Hematopoietic multipotent progenitor cell treated with erythropoietin and hydrocortisone succinate and interleukin-3 and kit ligand, for 4 days (in vitro differentiated cells): ENCODE data around the gene CCDC192.

Experiments
- DNase-seq: peaks from one replicate; pipeline ENCODE4 v3.0.0-alpha.2; 2015

Gene CCDC192

DNA sequence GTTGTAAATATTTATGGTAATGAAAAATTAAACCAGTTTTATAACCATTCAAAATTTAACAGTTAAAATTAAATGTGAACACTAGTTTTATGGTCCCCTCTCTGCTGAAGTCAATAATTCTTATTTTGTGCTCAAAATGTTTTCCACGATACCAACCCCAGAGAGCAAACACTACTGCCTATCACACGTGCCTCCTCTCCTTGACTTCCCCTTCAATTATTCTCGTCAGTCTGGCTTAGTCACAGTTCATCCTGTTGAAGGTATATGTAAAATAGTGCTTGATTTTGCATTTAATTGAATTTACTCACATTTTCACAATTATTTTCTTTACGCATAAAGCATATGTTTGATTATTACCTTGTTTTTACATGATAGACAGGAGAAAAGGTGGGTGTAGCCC lies 148.8 kb downstream of the CCDC192 start:
- no peak for DNase-seq

DNA sequence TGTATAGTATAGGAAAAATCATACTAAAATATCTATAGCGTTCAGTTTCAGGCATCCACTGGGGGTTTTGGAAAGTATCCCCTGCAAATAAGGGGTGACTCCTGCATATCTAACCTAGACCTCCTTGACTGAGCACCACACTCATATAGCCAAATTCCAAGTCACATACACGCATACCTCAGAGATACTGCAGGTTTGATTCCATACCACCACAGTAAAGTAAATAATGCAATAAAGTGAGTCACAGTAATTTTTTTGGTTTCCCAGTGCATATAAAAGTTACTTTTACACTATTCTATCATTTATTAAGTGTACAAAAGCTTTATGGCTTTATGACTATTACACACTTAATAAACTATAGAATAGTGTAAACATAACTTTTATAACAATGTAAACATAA lies 151.3 kb downstream of the CCDC192 start:
- DNase-seq = no peak

DNA sequence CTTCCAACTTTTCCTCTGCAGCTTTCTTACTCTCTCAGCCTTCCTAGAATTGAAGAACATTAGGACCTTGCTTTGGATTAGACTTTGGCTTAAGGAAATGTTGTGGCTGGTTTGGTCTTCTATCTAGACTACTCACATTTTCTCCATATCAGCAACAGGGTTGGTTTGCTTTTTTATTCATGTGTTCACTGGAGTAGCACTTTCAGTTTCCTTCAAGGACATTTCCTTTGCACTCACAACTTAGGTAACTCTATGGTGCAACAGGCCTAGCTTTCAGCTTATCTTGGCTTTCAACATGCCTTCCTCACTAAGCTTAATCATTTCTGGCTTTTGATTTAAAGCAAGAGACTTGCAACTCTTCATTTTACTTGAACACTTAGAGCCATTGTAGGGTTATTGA lies 153.1 kb downstream of the CCDC192 start:
- DNase-seq = peak; percentile 54

DNA sequence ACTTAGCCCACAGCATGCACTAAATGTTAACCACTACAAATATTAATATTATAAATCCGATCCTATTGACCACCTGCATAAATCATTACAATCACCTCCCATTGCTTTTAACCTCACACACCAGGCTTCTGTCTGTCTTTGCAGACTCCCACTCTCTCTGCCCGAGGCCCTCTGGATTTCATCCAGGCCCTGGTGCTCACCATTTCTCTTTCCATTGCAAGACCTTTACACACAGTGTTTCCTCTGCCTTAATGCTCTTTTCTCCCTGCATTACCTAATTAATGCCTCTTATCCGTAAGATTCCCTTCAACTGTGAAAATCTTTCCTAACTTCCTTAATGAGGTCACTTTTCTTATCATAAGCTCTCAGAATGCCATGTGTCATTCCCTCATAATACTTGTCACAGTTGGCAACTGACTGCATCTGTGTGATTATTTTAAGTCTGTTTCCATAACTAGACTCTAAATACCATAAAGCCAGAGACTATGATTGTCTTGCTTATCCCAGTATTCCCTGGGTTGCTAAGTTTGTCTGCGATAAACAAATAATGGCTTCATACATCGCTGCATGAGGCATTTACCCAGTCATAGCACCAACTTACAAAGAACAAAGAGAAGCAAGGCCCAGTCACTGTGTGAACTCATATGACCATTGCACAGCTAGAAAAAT lies 155.1 kb downstream of the CCDC192 start:
- DNase-seq = no peak

DNA sequence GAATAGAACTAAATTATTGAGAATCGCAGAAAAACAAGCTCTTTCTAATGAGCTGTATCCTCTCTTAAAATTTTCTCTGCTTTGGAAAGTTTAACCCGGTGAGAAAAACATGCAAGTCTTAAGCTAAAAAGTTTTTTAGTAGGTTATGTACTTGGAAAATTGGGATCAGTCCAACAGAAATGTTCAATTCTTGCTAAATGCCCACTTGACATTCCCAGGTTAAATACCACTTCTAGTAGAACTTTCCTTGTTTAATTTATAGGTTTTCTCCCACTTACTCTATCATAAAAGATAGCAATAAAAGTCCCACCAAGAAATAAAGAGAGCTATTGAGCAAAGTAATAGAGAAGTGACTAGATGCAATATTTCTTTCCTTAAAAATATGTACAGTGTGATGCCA lies 157.1 kb downstream of the CCDC192 start:
- DNase-seq = no peak

DNA sequence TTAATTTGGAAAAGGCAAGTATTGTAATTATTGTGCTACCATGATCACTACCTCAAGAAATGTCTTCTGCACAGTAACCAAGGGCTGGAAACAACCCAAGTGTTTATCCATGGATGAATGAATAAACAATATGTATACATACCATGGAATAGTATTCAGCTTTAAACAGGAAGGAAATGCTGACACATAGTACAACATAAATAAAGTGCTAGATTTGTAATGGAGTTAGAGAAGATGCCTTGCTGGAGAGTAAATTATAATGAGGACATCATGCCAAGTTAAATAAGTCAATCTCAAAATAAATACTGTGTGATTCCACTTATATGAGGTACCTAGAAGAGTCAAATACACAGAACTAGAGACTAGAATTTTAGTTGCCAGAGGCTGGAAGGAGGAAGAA lies 160.0 kb downstream of the CCDC192 start:
- DNase-seq = no peak

DNA sequence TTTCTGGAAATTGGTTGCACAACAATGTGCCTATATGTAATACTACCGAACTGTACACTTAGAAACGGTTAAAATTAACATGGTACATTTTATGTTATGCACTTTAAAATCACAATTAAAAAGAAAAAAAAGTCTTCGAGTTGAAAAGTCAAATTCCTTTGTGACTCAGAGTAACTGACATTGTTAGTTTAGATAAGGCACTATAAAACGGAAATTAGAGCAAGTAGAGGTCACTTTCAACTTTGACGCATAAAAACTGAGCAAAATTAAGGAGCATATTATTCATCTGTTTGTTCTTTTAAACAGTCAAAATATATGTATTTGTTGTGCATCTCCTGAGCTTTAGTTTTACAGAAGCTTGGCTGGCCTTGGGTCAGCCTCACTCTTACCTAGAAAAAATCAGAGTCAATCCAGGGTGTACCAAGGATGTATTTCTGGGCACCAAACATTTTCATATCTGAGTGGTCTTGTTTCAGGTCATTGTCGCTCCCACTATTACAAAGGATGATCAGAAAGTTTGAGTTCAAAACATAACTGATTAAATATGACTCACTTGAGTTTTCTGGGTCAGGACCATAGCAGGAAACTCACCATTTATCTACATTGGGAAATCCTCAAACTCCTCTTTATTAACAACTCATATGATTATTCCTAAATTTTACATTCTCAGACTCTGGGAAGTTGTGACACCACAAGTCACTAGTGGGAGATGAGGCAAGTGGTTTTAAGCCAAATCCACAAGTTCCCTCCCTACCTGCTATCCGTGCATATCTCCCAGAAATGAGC lies 160.6 kb downstream of the CCDC192 start:
- DNase-seq = no peak

DNA sequence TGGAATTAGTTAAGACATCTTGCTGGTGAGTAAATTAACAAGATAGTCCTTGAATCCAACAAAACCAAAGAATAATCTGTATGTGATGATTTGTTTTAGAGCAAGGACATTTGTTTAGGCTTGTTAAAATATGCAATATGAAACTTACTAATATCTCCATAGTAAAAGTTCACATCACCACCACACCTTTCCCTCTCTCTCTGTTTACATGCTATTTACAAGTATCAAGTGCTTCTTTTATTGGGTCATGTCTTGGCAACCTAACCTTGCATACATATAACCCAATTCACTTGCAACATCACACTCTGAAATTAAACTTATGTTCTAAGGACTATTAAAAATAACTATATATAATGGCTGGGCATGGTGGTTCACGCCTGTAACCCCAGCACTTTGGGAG lies 161.3 kb downstream of the CCDC192 start:
- no peak for DNase-seq

DNA sequence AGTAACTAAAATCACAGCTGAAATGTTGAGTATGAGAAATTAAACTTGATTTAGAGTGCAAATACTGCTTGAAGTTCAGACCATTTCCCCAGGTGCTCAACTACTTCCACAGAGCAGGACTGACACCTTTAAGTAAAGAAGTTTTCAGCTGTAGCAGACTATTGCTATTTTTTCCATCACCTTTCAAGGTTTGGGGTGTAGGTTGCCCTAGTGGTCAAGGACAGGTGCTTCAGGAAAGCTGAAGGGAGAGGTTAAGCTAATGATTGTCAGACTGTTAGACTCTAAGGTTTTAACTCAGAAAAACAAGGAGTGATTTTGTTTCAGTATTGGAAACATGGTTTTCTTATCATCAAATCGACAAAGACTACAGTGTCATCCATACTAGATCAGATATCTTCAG lies 162.1 kb downstream of the CCDC192 start:
- DNase-seq = no peak

DNA sequence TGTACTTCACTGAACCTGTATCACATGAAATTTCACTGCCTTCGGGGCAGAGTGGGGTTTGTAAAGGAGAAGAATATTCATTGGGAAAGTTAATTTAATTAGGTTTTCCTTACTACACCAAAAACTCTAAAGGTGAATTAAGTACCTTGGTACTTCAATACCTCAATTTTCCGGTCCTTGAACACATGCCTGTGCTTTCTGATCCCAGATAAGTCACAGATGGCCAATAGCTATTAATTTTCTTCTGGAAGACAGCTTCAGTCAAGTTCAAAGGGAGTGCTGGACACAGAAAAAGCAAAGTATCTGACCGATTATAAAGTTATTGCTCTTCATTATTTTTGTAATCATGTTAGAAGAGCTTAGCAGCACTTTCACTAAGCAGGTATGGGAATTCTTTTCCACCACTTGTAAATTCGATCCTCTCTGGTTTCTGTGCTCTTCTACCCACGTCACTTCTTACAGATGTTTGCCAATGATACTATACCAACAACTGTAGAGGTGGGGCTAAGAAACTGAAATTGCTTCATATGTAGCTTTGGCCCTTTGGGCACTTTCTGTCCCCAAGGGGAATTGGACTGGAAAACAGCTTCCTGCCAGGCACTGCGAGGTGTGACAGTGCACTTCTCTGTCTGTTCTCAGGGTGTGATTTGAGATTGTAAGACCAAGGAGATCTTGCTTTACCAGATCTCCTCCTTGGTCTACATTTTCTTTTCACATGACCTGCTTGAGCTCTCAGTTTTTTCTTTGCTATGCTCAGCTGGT lies 164.0 kb downstream of the CCDC192 start:
- DNase-seq = peak; percentile 23

DNA sequence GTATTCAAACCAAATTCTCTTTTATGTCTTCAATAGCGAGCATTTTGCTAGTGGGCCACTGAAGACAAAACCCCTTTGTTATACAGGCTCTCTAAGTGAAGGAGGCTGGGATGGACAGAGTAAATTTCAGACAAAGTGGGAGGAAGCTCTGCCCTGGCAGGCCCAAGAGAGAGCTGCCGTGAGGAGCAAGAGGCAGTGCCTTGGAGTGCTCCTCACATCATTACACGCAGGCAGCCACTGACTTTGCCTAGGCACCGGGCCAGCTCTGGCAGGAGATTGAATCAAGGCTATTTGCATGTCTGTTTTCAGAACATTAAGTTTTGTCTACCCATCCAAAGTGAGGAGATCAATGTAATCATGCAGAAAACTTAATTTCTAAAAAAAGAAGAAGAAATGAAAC lies 167.7 kb downstream of the CCDC192 start:
- DNase-seq = no peak

DNA sequence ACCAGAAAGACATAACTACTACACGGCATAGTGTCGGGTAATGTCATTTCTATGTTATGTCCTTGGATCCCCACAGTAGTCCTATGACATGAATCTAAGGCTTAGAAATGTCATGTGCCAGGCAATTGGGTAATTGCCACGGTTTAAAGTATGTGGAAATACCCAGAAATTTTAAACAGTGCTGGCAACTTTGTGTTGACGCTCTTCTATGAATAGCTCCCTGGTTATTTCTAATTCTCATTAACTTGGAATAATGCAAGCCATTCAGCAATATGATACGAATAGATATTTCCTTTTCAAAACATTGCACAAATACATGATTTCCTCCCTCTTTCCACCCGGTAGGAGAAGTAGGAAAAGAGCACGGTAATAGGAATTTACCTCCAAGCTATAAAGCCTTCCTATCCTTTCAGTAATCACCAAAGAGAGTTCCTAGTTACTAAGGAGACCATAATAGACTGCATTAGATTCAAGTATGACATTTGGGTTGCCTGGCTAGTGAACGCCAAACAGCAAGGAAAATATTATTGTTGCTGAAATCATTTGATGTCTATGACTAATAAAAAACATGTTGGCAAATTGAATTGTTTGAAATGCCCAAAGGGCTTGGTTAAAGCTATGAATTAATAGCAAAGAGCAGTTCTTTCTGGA lies 168.4 kb downstream of the CCDC192 start:
- DNase-seq = no peak

DNA sequence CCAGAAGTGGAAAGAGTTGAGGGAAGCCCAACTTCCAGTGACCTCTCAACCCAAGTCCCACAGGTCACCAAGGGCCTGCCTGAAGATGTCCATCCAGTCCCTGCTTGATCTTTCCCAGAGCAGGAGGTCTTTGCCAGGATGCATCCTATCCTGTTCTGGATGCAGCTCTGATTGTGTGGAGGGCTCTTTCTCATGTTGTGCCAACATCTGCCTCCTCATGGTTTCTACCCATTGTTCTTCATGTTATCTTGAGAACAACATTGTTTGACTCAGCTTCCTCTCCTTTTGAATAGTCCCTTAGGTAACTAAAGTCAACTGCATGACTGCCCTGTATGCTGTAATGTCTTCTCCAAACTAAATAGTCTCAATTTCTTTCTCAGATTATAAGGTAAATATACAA lies 169.3 kb downstream of the CCDC192 start:
- DNase-seq = no peak

DNA sequence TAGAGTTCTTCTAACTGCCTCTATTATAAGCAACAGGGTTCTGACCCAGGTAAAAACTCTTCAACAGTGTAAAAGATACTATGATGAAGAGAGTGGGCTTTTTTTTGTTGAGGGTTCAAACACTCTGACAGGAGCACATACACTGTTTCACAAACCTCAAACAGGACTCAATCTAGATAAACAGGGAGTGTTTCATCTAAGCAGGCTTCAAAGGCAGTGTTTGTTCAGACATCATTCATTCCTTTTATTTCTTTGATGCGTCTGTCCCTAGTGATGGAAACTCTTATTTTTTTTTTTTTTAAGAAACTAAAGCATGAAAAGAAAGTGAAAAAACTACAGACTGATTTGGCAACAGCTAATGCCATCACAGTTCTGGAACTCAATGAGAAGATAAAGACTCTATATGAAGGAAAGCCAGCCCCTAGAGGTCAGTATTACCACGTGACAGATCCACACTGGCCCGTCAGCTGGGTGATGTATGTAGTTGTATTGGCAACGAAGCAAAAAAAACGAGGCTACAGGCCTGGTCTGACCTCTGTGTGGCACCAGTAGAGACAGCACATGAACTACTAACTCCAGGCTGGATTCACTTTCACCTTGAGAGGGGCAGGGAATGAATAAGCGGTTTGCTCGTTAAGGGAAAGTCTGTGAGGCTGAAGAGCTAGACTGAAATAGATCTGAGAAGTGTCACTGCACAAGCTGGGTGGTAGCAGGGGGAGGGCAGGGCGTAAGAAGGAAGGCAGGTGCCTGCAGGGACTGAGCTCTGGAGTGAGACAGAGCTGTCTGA lies 172.2 kb downstream of the CCDC192 start:
- peak; percentile 80 for DNase-seq

DNA sequence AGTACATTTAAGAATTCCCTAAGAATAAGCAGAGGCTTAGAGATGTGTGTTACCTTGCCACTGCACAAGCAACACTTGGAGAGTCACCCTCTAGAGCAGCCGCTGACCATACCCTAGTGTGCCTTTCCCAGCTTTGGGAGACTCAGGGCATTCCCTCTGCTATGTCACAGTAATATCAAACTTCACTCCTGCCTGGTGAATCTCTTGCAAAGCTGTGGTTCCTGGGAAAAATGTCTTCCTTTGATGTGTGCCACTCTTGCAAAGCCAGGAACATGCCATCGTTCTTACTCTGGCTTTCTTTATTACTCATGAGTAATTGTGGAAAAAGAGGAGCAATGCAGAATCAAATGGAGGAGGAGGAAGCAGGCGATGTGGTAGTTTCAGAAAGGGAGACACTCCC lies 173.2 kb downstream of the CCDC192 start:
- no peak for DNase-seq

DNA sequence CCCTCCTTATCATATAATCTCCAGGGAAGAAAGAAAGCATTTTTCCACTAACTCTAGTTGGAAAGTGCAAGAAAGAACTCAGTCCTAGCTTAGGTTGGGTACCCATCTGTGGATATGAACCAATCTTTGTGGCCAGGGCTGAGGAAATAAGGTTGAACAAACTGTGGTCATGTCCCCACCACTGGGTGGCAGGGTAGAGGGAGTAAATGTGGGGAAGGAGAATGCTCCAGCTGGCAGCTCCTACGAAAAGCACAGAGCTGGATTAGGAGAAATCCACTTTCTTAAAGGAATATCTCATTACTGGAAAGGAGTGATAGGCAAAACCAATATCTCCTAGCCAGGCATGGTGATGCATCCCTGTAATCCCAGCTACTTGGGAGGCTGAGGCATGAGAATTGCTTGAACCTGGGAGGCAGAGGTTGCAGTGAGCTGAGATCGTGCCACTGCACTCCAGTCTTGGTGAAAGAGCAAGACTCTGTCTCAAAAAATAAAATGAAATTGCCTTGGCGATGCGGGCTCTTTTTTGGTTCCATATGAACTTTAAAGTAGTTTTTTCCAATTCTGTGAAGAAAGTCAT lies 175.1 kb downstream of the CCDC192 start:
- peak; percentile 69 for DNase-seq

DNA sequence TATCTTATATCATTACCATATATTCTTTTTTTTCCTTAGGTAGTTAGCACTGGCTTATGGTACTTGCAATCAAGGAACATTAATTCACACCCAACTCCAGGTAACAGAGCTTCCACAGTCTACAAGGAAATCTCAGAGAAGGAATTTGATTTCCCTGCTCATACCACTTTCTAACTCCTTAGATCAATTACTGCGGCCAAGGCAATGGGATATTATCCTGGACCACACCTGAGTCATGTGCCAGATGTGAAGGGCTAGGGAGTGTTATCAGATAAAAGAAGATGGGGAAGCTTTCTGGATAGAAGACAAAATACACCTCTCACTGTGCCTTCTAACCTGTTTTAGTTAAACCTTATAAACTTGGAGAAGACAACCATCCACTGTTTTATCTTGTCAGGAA lies 181.2 kb downstream of the CCDC192 start:
- DNase-seq = no peak

DNA sequence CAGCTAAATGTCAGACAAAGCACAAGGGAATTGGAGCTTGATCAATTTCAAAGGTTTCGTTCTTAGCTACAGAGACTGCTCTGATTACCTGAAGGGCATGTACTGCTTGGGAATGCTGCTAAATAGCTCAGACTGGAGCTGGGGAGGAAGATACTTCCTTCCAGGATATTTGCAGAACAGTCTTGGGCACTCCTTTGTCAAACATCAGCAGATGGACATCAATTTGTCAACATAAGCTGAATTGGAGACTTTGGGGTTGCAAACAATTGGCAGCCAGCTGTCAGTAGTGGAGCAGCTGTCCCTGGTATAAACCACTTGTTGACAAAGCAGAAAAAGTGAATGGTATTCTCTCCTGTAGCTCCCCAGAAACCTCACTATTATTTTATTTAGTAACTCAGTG lies 182.0 kb downstream of the CCDC192 start:
- no peak for DNase-seq

DNA sequence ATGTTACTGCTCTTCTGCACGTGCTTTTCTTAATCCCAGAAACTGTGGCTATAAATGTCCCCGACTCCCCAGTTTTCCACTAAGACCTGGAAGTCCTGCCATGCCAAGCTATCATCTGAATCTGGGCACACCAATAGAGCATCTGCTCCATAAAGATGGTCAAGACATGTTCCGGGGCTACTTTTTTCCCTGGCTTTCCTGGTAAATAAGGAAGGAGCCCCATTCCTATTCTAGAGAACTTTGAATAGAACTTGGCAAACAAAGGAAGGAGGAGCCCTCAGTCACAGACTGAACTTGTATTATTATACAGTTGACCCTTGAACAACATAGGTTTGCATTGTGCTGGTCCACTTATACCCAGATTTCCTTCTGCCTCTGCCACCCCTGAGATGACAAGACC lies 182.9 kb downstream of the CCDC192 start:
- DNase-seq = no peak

DNA sequence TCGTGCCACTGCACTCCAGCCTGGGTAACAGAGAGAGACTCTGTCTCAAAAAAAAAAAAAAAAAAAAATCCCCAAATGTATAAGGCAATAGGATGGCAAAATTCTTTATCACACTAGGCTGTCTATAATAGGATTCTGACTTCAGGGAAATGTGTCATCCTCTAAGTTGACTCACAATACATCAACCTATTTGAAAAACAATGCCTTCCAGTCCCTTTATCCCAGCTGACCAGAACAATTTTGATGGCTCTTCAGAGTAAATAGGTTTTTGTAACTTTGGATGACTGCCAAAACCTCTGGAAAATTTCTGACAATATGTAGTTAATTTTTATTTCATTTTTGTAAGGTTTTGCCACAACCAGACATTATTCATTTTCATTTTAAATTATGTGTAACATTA lies 184.1 kb downstream of the CCDC192 start:
- DNase-seq = no peak

DNA sequence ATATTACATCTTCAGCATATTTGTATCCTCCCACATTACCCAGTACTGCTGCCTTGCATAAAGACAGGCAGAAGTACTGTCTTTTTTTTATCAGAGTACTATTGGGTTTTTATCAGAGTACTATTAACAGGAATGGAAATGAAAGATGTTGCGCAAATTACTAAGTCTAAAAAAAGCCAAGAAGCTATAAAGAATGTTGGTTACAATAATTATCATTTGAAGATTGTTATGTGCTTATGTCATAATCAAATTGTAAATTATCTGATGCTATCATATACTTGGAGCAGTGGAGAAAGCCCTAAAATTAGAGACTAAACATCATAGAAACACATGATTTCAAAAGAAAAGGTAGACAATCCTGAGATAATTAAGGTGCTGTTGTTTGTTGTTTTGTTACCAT lies 188.8 kb downstream of the CCDC192 start:
- DNase-seq = no peak
